ENCODE results near the gene NDUFS8. TPM values are rescaled to one million over a fixed set of nuclear protein-coding genes. Genes with fewer than 3 reads are reported as not detected.

Gene NDUFS8
- total RNA-seq, 1 experiment from 2014 or later = 221 TPM

GRCh38 chr11:68047437-68048290, 17.2 kb downstream of the NDUFS8 start (continued):
- TF ChIP-seq GABPB1 (CRISPR knock-in tag; IDR thresholded peaks at IDR 0.05) (no peak), PREB (CRISPR knock-in tag; IDR thresholded peaks at IDR 0.05; ENCODE audit: borderline replicate concordance) (no peak), ATF6 (CRISPR knock-in tag; IDR thresholded peaks at IDR 0.05) (no peak), ZNF138 (CRISPR knock-in tag; conservative IDR thresholded peaks at IDR 0.05) (no peak), NFATC4 (CRISPR knock-in tag; IDR thresholded peaks at IDR 0.05) (no peak), ZNF425 (CRISPR knock-in tag; conservative IDR thresholded peaks at IDR 0.05) (no peak), GTF2I (CRISPR knock-in tag; conservative IDR thresholded peaks at IDR 0.05) (no peak)

- no peak for DNase-seq (ENCODE audit: low spot score)
- no peaks in the 10 kb centered on the region for H3K9me3 Mint-ChIP-seq
Measured at GRCh38 chr11:68048681-68049508, 18.4 kb downstream of the NDUFS8 start.

GRCh38 chr11:68049509-68050370, 19.3 kb downstream of the NDUFS8 start:
- no peaks in the 10 kb centered on the region for H3K27me3 Mint-ChIP-seq (ENCODE audit: low read depth)

More at GRCh38 chr11:68048681-68049508, 18.4 kb downstream of the NDUFS8 start:
- ChIA-PET CTCF (interaction anchor here (0.9 kb wide), 1 partner anchor 8 kb away, joined by 3 read pairs; no protein-coding TSS in a partner anchor), POLR2A (no interaction called here)
- ATAC-seq = no peak
- Mint-ChIP-seq H3K4me3 (no peak overlapping the region), H3K27me3 (ENCODE audit: low read depth) (no peaks in the 10 kb centered on the region), H3K27ac (no peak overlapping the region), H3K36me3 (peaks cover 7% of the 10 kb centered on the region; the same call in 1 of the 2 replicates), H3K4me1 (peaks cover 6% of the 10 kb centered on the region)
- TF ChIP-seq SMAD4 (CRISPR knock-in tag; IDR thresholded peaks at IDR 0.05) = no peak
- TF ChIP-seq E2F1 (CRISPR knock-in tag; IDR thresholded peaks at IDR 0.05) = no peak
- no peak for TF ChIP-seq GABPB1 (CRISPR knock-in tag; IDR thresholded peaks at IDR 0.05)
- TF ChIP-seq CREB1 (CRISPR knock-in tag; IDR thresholded peaks at IDR 0.05) = no peak
- no peak for TF ChIP-seq ZNF219 (CRISPR knock-in tag; IDR thresholded peaks at IDR 0.05; ENCODE audit: borderline replicate concordance)
- no peak for TF ChIP-seq EMX1 (CRISPR knock-in tag; IDR thresholded peaks at IDR 0.05)

More at GRCh38 chr11:68049509-68050370, 19.3 kb downstream of the NDUFS8 start:
- no peaks in the 10 kb centered on the region for H3K9me3 Mint-ChIP-seq
- ATAC-seq (no peak), DNase-seq (ENCODE audit: low spot score) (no peak)
- H3K4me3 Mint-ChIP-seq = no peak overlapping the region
- no peak for TF ChIP-seq PREB (CRISPR knock-in tag; IDR thresholded peaks at IDR 0.05; ENCODE audit: borderline replicate concordance)
- peaks cover 6% of the 10 kb centered on the region for H3K4me1 Mint-ChIP-seq
- H3K27ac Mint-ChIP-seq = no peak overlapping the region
- POLR2A ChIA-PET = interaction anchor here (0.6 kb wide), 1 partner anchor 61 kb away, joined by 3 read pairs; no protein-coding TSS in a partner anchor
- CTCF ChIA-PET = interaction anchor here (0.7 to 2.2 kb wide), 5 partner anchors 8 to 41 kb away, joined by 3 to 7 read pairs (median 3); no protein-coding TSS in a partner anchor
- H3K36me3 Mint-ChIP-seq = peaks cover 12% of the 10 kb centered on the region

All from WTC11 (cell line).